HCT116 (cell line): ENCODE data around the gene ZNF845. TPM values are rescaled to one million over a fixed set of nuclear protein-coding genes. Genes with fewer than 3 reads are reported as not detected.

Source experiments
- ATAC-seq: fragments of 200-7000 bp; cut with Tn5 transposase; 2 replicates; pipeline ENCODE4 v1.9.1; 2020; ENCODE audit warnings: mild to moderate bottlenecking, moderate library complexity
- BruUV-seq: library from RNA; stranded (reverse); fragments of 400-500 nt; replicated peaks from 2 replicates; lab custom pipeline; 2021; lab: Mats Ljungman, UMichigan
- CTCF ChIA-PET: fragments of 300-600 bp; sonication (Branson Sonifier 250); formaldehyde crosslinking; loops from one replicate; lab custom pipeline; 2021; ENCODE audit warnings: antibody characterized with exemption; lab: Charles Lee
- POLR2A ChIA-PET: fragments of 300-600, 350-600 bp; sonication (Branson Sonifier 250); formaldehyde crosslinking; loops from one replicate; lab custom pipeline; 2021; ENCODE audit warnings: antibody characterized with exemption; lab: Charles Lee
- RAD21 ChIA-PET, 2 experiments: fragments of 300-600 bp; sonication (Branson Sonifier 250); formaldehyde crosslinking; loops; one replicate each; lab custom pipeline; 2023; ENCODE audit warnings: low total read pairs in 2 of 2; ENCODE audit not compliant: uncharacterized antibody in 2 of 2, unreplicated experiment in 2 of 2, low non-redundant PET in 1 of 2; lab: Charles Lee
- DNase-seq: peaks from one replicate; pipeline ENCODE4 v3.0.0-alpha.2; 2010; ENCODE audit warnings: low read depth, low spot score
- H2AFZ ChIP-seq: fragments of 200-600 bp; shearing (Covaris generic), sonication (generic); 2 replicates; pipeline ENCODE4 v1.6.1; 2017; ENCODE audit warnings: low read depth, mixed run types, mixed read lengths, antibody characterized with exemption, low read length; ENCODE audit not compliant: poor library complexity, severe bottlenecking
- H3K27ac ChIP-seq: 2 replicates; pipeline ENCODE4 v1.5.1; 2012; ENCODE audit warnings: low read depth, low read length
- H3K27me3 ChIP-seq: fragments of 200-600 bp; sonication (generic); 2 replicates; pipeline ENCODE4 v1.6.1; 2016; ENCODE audit warnings: mixed run types, low read length, mixed read lengths; ENCODE audit not compliant: insufficient read depth
- H3K36me3 ChIP-seq, 2 experiments: fragments of 200-500 bp in 1 of 2; fragments of 200-600 bp in 1 of 2; sonication (Bioruptor generic) in 1 of 2; sonication (generic) in 1 of 2; 2 replicates each; pipeline versions ENCODE4 v1.5.1 to v1.6.1; 2014 to 2016; ENCODE audit warnings: low read length in 2 of 2, inconsistent platforms in 1 of 2, mixed read lengths in 1 of 2, mixed run types in 1 of 2; ENCODE audit not compliant: insufficient read depth in 2 of 2, control insufficient read depth in 1 of 2
- H3K4me1 ChIP-seq, 2 experiments: fragments of 200-600 bp in 1 of 2; sonication (generic) in 1 of 2; 2 replicates each; pipeline versions ENCODE4 v1.5.1 to v1.6.1; 2012 to 2017; ENCODE audit warnings: low read length in 2 of 2, inconsistent platforms in 1 of 2, mild to moderate bottlenecking in 1 of 2, mixed read lengths in 1 of 2, mixed run types in 1 of 2, moderate library complexity in 1 of 2; ENCODE audit not compliant: insufficient read depth in 2 of 2, control insufficient read depth in 1 of 2
- H3K4me2 ChIP-seq: fragments of 200-600 bp; sonication (generic); 2 replicates; pipeline ENCODE4 v1.6.1; 2017; ENCODE audit warnings: mixed run types, low read length, mixed read lengths
- H3K4me3 ChIP-seq, 2 experiments: fragments of 200-600 bp in 1 of 2; sonication (generic) in 1 of 2; replicated peaks in 1 of 2; 2 replicates each; pipeline ENCODE4 v1.5.1; 2011 to 2016; ENCODE audit warnings: low read length in 2 of 2, control low read depth in 1 of 2, low read depth in 1 of 2, mild to moderate bottlenecking in 1 of 2, mixed read lengths in 1 of 2, mixed run types in 1 of 2
- H3K79me2 ChIP-seq: fragments of 200-600 bp; sonication (generic); 2 replicates; pipeline ENCODE4 v1.6.1; 2017; ENCODE audit warnings: mild to moderate bottlenecking, mixed run types, low read length, moderate library complexity, mixed read lengths; ENCODE audit not compliant: insufficient read depth
- H3K9ac ChIP-seq: fragments of 200-600 bp; sonication (generic); 2 replicates; pipeline ENCODE4 v1.6.1; 2016; ENCODE audit warnings: low read length, mixed read lengths
- H3K9me2 ChIP-seq: fragments of 200-600 bp; sonication (generic), shearing (Covaris generic); 2 replicates; pipeline ENCODE4 v1.6.1; 2017; ENCODE audit warnings: mixed run types, mild to moderate bottlenecking, moderate library complexity; ENCODE audit not compliant: insufficient read depth
- H3K9me3 ChIP-seq, 2 experiments: fragments of 200-500 bp in 1 of 2; fragments of 200-600 bp in 1 of 2; sonication (Bioruptor generic) in 1 of 2; sonication (generic) in 1 of 2; 2 replicates each; pipeline ENCODE4 v1.6.1; 2014 to 2017; ENCODE audit warnings: low read length in 2 of 2, mixed read lengths in 2 of 2, inconsistent platforms in 1 of 2, low read depth in 1 of 2, mild to moderate bottlenecking in 1 of 2, mixed run types in 1 of 2, moderate library complexity in 1 of 2; ENCODE audit not compliant: control insufficient read depth in 1 of 2, insufficient read depth in 1 of 2
- H4K20me1 ChIP-seq: fragments of 200-600 bp; sonication (generic), shearing (Covaris generic); 2 replicates; pipeline ENCODE4 v1.6.1; 2017; ENCODE audit warnings: mixed run types, mild to moderate bottlenecking, moderate library complexity; ENCODE audit not compliant: insufficient read depth
- CBX3 ChIP-seq: IDR thresholded peaks from 2 replicates; pipeline ENCODE4 v1.6.1; 2012; ENCODE audit warnings: low read depth
- EGR1 ChIP-seq: IDR thresholded peaks from 2 replicates; pipeline ENCODE4 v1.6.1; 2012; ENCODE audit warnings: low read depth
- EZH2phosphoT487 ChIP-seq: fragments of 200-600 bp; IDR thresholded peaks from 2 replicates; pipeline ENCODE4 v1.6.1; 2018; ENCODE audit warnings: antibody characterized with exemption, borderline replicate concordance
- FOSL1 ChIP-seq: IDR thresholded peaks from 2 replicates; pipeline ENCODE4 v1.6.1; 2012; ENCODE audit warnings: low read depth
- POLR2A ChIP-seq: IDR thresholded peaks from 2 replicates; pipeline ENCODE4 v1.7.0; 2011; ENCODE audit warnings: borderline replicate concordance; ENCODE audit not compliant: insufficient read depth, insufficient read length; ENCODE audit errors: extremely low read depth
- ZFX ChIP-seq: fragments of 450-650 bp; IDR thresholded peaks from 2 replicates; pipeline ENCODE4 v1.6.1; 2017
- ZNF274 ChIP-seq: fragments of 200-500 bp; sonication (Bioruptor generic); IDR thresholded peaks from 2 replicates; pipeline ENCODE4 v1.6.1; 2014; ENCODE audit warnings: mild to moderate bottlenecking, low read depth, low read length, inconsistent platforms
- intact Hi-C: fragments of 100-400 bp; cut with micrococcal nuclease; formaldehyde crosslinking; loops from 2 replicates; pipeline ENCODE4 v1.10.0; 2022
- total RNA-seq: library from RNA; stranded (reverse); gene quantifications from one replicate; pipeline ENCODE4 v1.2.1, GENCODE V29; 2021; ENCODE audit not compliant: unreplicated experiment
- TF ChIP-seq, protein P1 (sequence below): IDR thresholded peaks from 2 replicates; pipeline ENCODE4 v1.6.1; 2011; ENCODE audit warnings: mild to moderate bottlenecking, low read length, moderate library complexity; ENCODE audit not compliant: insufficient replicate concordance; ENCODE audit errors: extremely low read depth
- TF ChIP-seq, protein P2 (sequence below): IDR thresholded peaks from 2 replicates; pipeline ENCODE4 v1.6.1; 2012
- TF ChIP-seq, protein P3 (sequence below): IDR thresholded peaks from 2 replicates; pipeline ENCODE4 v1.6.1; 2012
- TF ChIP-seq, protein P4 (sequence below), 3 experiments: fragments of 200-600 bp in 1 of 3; sonication (generic) in 1 of 3; IDR thresholded peaks in 2 of 3; conservative IDR thresholded peaks in 1 of 3; 2 replicates each; pipeline ENCODE4 v1.5.1; 2012 to 2017; ENCODE audit warnings: low read depth in 2 of 3, low read length in 2 of 3, antibody characterized with exemption in 1 of 3, borderline replicate concordance in 1 of 3, control low read depth in 1 of 3, mild to moderate bottlenecking in 1 of 3, mixed read lengths in 1 of 3, mixed run types in 1 of 3, moderate library complexity in 1 of 3; ENCODE audit not compliant: insufficient read depth in 1 of 3

ZNF845 gene
- total RNA-seq, 1 experiment from 2014 or later = 5.4 TPM

DNA sequence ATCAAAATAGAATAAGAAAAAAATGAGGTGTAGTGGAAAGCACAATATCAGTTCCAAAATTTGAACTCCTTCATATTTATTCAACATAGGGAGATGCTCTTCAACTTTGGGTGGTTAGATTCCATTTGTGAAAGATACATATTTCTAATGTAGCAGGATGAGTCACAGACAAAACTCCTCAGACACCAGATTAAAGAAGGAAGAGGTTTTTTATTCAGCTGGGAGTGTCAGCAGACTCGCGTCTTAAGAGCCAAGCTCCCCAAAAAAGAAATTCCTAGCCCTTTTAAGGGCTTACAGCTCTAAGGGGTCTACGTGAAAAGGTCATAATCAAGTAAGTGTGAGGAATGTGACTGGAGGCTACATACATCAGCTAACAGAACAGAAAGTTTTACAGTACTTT, 54.6 kb downstream of the ZNF845 start:
- H3K36me3 ChIP-seq = 0 out of 4 replicates have a peak, but pooled peaks cover 0 to 3% of the 10 kb centered on the region in 2 experiments
- no peak overlapping the region for H3K4me3 ChIP-seq
- H3K4me1 ChIP-seq = no peaks in the 10 kb centered on the region
- H3K27me3 ChIP-seq = no peaks in the 10 kb centered on the region
- ATAC-seq (no peak), DNase-seq (no peak)
- H3K9me3 ChIP-seq = peaks cover 20 to 21% of the 10 kb centered on the region in 2 experiments; a peak in 2 of 4 replicates
- intact Hi-C loops = no loop called here
- TF ChIP-seq, protein P1, sequence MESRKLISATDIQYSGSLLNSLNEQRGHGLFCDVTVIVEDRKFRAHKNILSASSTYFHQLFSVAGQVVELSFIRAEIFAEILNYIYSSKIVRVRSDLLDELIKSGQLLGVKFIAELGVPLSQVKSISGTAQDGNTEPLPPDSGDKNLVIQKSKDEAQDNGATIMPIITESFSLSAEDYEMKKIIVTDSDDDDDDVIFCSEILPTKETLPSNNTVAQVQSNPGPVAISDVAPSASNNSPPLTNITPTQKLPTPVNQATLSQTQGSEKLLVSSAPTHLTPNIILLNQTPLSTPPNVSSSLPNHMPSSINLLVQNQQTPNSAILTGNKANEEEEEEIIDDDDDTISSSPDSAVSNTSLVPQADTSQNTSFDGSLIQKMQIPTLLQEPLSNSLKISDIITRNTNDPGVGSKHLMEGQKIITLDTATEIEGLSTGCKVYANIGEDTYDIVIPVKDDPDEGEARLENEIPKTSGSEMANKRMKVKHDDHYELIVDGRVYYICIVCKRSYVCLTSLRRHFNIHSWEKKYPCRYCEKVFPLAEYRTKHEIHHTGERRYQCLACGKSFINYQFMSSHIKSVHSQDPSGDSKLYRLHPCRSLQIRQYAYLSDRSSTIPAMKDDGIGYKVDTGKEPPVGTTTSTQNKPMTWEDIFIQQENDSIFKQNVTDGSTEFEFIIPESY = no peak
- TF ChIP-seq, protein P2, sequence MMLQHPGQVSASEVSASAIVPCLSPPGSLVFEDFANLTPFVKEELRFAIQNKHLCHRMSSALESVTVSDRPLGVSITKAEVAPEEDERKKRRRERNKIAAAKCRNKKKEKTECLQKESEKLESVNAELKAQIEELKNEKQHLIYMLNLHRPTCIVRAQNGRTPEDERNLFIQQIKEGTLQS = no peak
- no peak for TF ChIP-seq FOSL1
- TF ChIP-seq, protein P3, sequence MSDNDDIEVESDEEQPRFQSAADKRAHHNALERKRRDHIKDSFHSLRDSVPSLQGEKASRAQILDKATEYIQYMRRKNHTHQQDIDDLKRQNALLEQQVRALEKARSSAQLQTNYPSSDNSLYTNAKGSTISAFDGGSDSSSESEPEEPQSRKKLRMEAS = no peak
- TF ChIP-seq POLR2A = no peak
- TF ChIP-seq EGR1 = no peak
- TF ChIP-seq EZH2phosphoT487 = no peak
- TF ChIP-seq ZNF274 = no peak
- no peak overlapping the region for H3K4me2 ChIP-seq
- no peak overlapping the region for H3K9ac ChIP-seq
- no peak overlapping the region for H2AFZ ChIP-seq
- no peaks in the 10 kb centered on the region for H4K20me1 ChIP-seq
- ChIA-PET RAD21 (no interaction called here), POLR2A (no interaction called here), CTCF (no interaction called here)
- H3K9me2 ChIP-seq = no peaks in the 10 kb centered on the region
- no TSS peak for BruUV-seq
- H3K27ac ChIP-seq = no peak overlapping the region
- H3K79me2 ChIP-seq = no peaks in the 10 kb centered on the region

DNA sequence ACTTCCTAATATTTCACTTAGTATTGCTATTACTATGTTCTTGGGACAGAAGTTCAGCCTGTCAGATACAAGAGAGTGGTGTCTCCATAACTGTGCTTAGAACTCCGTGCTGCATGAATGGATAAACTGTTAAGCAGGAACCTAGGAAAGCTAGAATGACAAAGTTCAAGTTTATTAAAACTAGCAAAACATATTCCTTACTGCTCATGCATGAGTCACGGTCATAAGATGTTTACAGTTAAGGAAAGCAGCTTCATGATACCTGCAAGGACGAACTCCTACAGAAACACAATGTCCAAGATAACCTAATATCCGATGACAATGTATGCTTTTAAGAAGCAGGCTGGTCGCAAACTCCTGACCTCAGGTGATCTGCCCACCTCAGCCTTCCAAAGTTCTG, 55.4 kb downstream of the ZNF845 start:
- H3K9ac ChIP-seq = no peak overlapping the region
- ChIA-PET RAD21 (no interaction called here), POLR2A (no interaction called here), CTCF (no interaction called here)
- H4K20me1 ChIP-seq = no peaks in the 10 kb centered on the region
- H3K79me2 ChIP-seq = no peaks in the 10 kb centered on the region
- H2AFZ ChIP-seq = no peak overlapping the region
- DNase-seq = no peak
- no peaks in the 10 kb centered on the region for H3K27me3 ChIP-seq
- no TSS peak for BruUV-seq
- no peak overlapping the region for H3K27ac ChIP-seq
- no peak overlapping the region for H3K4me3 ChIP-seq
- no peak for ATAC-seq
- no peak for TF ChIP-seq CBX3
- TF ChIP-seq, protein P4, sequence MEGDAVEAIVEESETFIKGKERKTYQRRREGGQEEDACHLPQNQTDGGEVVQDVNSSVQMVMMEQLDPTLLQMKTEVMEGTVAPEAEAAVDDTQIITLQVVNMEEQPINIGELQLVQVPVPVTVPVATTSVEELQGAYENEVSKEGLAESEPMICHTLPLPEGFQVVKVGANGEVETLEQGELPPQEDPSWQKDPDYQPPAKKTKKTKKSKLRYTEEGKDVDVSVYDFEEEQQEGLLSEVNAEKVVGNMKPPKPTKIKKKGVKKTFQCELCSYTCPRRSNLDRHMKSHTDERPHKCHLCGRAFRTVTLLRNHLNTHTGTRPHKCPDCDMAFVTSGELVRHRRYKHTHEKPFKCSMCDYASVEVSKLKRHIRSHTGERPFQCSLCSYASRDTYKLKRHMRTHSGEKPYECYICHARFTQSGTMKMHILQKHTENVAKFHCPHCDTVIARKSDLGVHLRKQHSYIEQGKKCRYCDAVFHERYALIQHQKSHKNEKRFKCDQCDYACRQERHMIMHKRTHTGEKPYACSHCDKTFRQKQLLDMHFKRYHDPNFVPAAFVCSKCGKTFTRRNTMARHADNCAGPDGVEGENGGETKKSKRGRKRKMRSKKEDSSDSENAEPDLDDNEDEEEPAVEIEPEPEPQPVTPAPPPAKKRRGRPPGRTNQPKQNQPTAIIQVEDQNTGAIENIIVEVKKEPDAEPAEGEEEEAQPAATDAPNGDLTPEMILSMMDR (IDR thresholded peaks at IDR 0.05 in 2 of 3, conservative IDR thresholded peaks at IDR 0.05 in 1 of 3; ENCODE audit: borderline replicate concordance in 1 of 3, insufficient read depth in 1 of 3, low read depth in 2 of 3, low read length in 2 of 3) = no peak
- TF ChIP-seq ZFX = no peak
- no peak overlapping the region for H3K4me2 ChIP-seq
- H3K9me2 ChIP-seq = no peaks in the 10 kb centered on the region
- H3K9me3 ChIP-seq = peaks cover 14 to 19% of the 10 kb centered on the region in 2 experiments; a peak in 2 of 4 replicates
- no peaks in the 10 kb centered on the region for H3K4me1 ChIP-seq
- H3K36me3 ChIP-seq = 0 out of 4 replicates have a peak, but pooled peaks cover 0 to 3% of the 10 kb centered on the region in 2 experiments
- intact Hi-C loops = no loop called here
